OCI-LY3 (cell line): ENCODE data around the gene SPATA32.

Source experiments
- H2AFZ ChIP-seq: fragments of 200-600, 300-600 bp; shearing (Covaris generic); 2 replicates; pipeline ENCODE4 v1.6.0; 2014; ENCODE audit warnings: antibody characterized with exemption, low read depth, low read length
- H3K27ac ChIP-seq: fragments of 200-600, 300-600 bp; sonication (generic); 2 replicates; pipeline ENCODE4 v1.5.1; 2014; ENCODE audit warnings: mild to moderate bottlenecking, low read length, moderate library complexity, mixed read lengths
- H3K27me3 ChIP-seq: fragments of 200-600, 300-600 bp; sonication (generic); 2 replicates; pipeline ENCODE4 v1.6.1; 2014; ENCODE audit warnings: low read depth, low read length, mixed read lengths
- H3K36me3 ChIP-seq: fragments of 200-600, 300-600 bp; sonication (generic); replicated peaks from 2 replicates; pipeline ENCODE3; 2014; ENCODE audit warnings: low read depth, low read length, mixed read lengths
- H3K4me1 ChIP-seq: fragments of 300-600, 200-600 bp; sonication (generic); 2 replicates; pipeline ENCODE4 v1.6.1; 2014; ENCODE audit warnings: low read length, mixed read lengths
- H3K4me2 ChIP-seq: fragments of 200-600, 300-600 bp; sonication (generic); 2 replicates; pipeline ENCODE4 v1.6.1; 2014; ENCODE audit warnings: low read length, mixed read lengths
- H3K4me3 ChIP-seq: fragments of 300-600, 200-600 bp; sonication (generic); 2 replicates; pipeline ENCODE4 v1.5.1; 2014; ENCODE audit warnings: antibody characterized with exemption, mild to moderate bottlenecking, low read length, moderate library complexity
- H3K79me2 ChIP-seq: fragments of 300-600, 200-600 bp; shearing (Covaris generic); 2 replicates; pipeline ENCODE4 v1.6.1; 2014; ENCODE audit warnings: mild to moderate bottlenecking, low read length, mixed read lengths
- H3K9ac ChIP-seq: fragments of 300-600, 200-600 bp; shearing (Covaris generic); 2 replicates; pipeline ENCODE4 v1.6.0; 2014; ENCODE audit warnings: mild to moderate bottlenecking, low read length, moderate library complexity
- H3K9me3 ChIP-seq: fragments of 200-600, 300-600 bp; shearing (Covaris generic); 2 replicates; pipeline ENCODE4 v1.6.1; 2014; ENCODE audit warnings: low read length, mixed read lengths; ENCODE audit not compliant: insufficient read depth
- H4K20me1 ChIP-seq: fragments of 200-600, 300-600 bp; sonication (generic); 2 replicates; pipeline ENCODE4 v1.6.1; 2016; ENCODE audit warnings: low read length, mixed read lengths; ENCODE audit not compliant: insufficient read depth
- CTCF ChIP-seq: fragments of 200-600, 300-600 bp; sonication (generic); IDR thresholded peaks from 2 replicates; pipeline ENCODE4 v1.5.1; 2014; ENCODE audit warnings: antibody characterized with exemption, low read length, low read depth
- EZH2phosphoT487 ChIP-seq: fragments of 200-600 bp; shearing (Covaris generic); IDR thresholded peaks from 2 replicates; pipeline ENCODE4 v1.6.1; 2018; ENCODE audit warnings: antibody characterized with exemption, mixed run types, low read depth

The SPATA32 gene

GRCh38 chr17:45289301-45290268 lies 27.7 kb upstream of the SPATA32 start:
- no peak overlapping the region for H3K4me2 ChIP-seq
- H3K4me1 ChIP-seq = peaks cover 38% of the 10 kb centered on the region
- peaks cover 57% of the 10 kb centered on the region for H4K20me1 ChIP-seq
- H3K36me3 ChIP-seq = peaks cover 57% of the 10 kb centered on the region
- H3K9ac ChIP-seq = no peak overlapping the region
- H3K27ac ChIP-seq = no peak overlapping the region
- H3K27me3 ChIP-seq = no peaks in the 10 kb centered on the region
- H2AFZ ChIP-seq = no peak overlapping the region
- no peak for TF ChIP-seq CTCF
- TF ChIP-seq EZH2phosphoT487 = no peak
- no peak overlapping the region for H3K4me3 ChIP-seq
- no peaks in the 10 kb centered on the region for H3K9me3 ChIP-seq
- peaks cover 58% of the 10 kb centered on the region for H3K79me2 ChIP-seq

- peaks cover 53% of the 10 kb centered on the region for H3K79me2 ChIP-seq
- no peaks in the 10 kb centered on the region for H3K27me3 ChIP-seq
- H3K27ac ChIP-seq = no peak overlapping the region
- no peak overlapping the region for H3K4me3 ChIP-seq
- peaks cover 49% of the 10 kb centered on the region for H4K20me1 ChIP-seq
- peaks cover 57% of the 10 kb centered on the region for H3K36me3 ChIP-seq
- no peak overlapping the region for H3K4me2 ChIP-seq
- H3K9ac ChIP-seq = no peak overlapping the region
- H3K9me3 ChIP-seq = no peaks in the 10 kb centered on the region
- TF ChIP-seq CTCF = no peak
- no peak for TF ChIP-seq EZH2phosphoT487
- no peak overlapping the region for H2AFZ ChIP-seq
- H3K4me1 ChIP-seq = peaks cover 31% of the 10 kb centered on the region
Observed at GRCh38 chr17:45288825-45289224, 26.9 kb upstream of the SPATA32 start.

GRCh38 chr17:45287526-45288500 lies 25.9 kb upstream of the SPATA32 start:
- Histone ChIP-seq H3K79me2 (peaks cover 49% of the 10 kb centered on the region), H4K20me1 (peaks cover 39% of the 10 kb centered on the region), H3K27me3 (no peaks in the 10 kb centered on the region), H3K4me3 (no peak overlapping the region), H3K27ac (no peak overlapping the region), H3K4me2 (no peak overlapping the region), H3K4me1 (peaks cover 21% of the 10 kb centered on the region), H3K9ac (no peak overlapping the region), H3K9me3 (no peaks in the 10 kb centered on the region), H3K36me3 (peaks cover 61% of the 10 kb centered on the region), H2AFZ (no peak overlapping the region)
- no peak for TF ChIP-seq CTCF
- no peak for TF ChIP-seq EZH2phosphoT487

- Histone ChIP-seq H2AFZ (no peak overlapping the region), H4K20me1 (peaks cover 24% of the 10 kb centered on the region), H3K4me3 (no peak overlapping the region), H3K9me3 (no peaks in the 10 kb centered on the region), H3K27ac (no peak overlapping the region), H3K36me3 (peaks cover 61% of the 10 kb centered on the region), H3K4me2 (no peak overlapping the region), H3K27me3 (no peaks in the 10 kb centered on the region), H3K9ac (no peak overlapping the region), H3K79me2 (peaks cover 33% of the 10 kb centered on the region), H3K4me1 (peaks cover 6% of the 10 kb centered on the region)
- TF ChIP-seq CTCF = no peak
- no peak for TF ChIP-seq EZH2phosphoT487
Observed at GRCh38 chr17:45286286-45286685, 24.4 kb upstream of the SPATA32 start.
